HEK293 (cell line): ENCODE data around the gene KDM4C.

Experiments
- CTCF ChIA-PET: fragments of 350-600 bp; formaldehyde crosslinking; extraction: SDS; loops from one replicate; lab custom pipeline; 2021; ENCODE audit warnings: antibody characterized with exemption; lab: Yijun Ruan, JAX
- POLR2A ChIA-PET: fragments of 300-600 bp; formaldehyde crosslinking; extraction: SDS; loops from one replicate; lab custom pipeline; 2020; ENCODE audit warnings: antibody characterized with exemption, inconsistent platforms; lab: Yijun Ruan, JAX
- H3K27ac ChIP-seq: fragments of 200-500 bp; sonication (Bioruptor generic); 2 replicates; pipeline ENCODE4 v1.5.1; 2014; ENCODE audit warnings: low read depth, low read length, control low read depth, inconsistent platforms; ENCODE audit errors: extremely low read depth
- H3K36me3 ChIP-seq, 2 experiments: fragments of 200-500 bp in 1 of 2; sonication (Bioruptor generic) in 1 of 2; 1 replicate in 1 of 2; 2 replicates in 1 of 2; pipeline ENCODE4 v1.5.1; 2014 to 2017; ENCODE audit warnings: inconsistent platforms in 2 of 2, low read length in 2 of 2; ENCODE audit not compliant: control insufficient read depth in 2 of 2, insufficient read depth in 1 of 2
- H3K4me1 ChIP-seq: fragments of 200-500 bp; sonication (Bioruptor generic); 2 replicates; pipeline ENCODE4 v1.5.1; 2014; ENCODE audit warnings: mild to moderate bottlenecking, low read length, inconsistent platforms; ENCODE audit not compliant: control insufficient read depth, insufficient read depth
- H3K4me3 ChIP-seq: 2 replicates; pipeline ENCODE4 v1.5.1; 2011; ENCODE audit warnings: low read depth, mild to moderate bottlenecking, control low read depth, low read length, moderate library complexity
- H3K9me3 ChIP-seq: fragments of 200-500 bp; sonication (Bioruptor generic); 2 replicates; pipeline ENCODE4 v1.5.1; 2014; ENCODE audit warnings: low read depth, low read length, inconsistent platforms; ENCODE audit not compliant: control insufficient read depth, insufficient read depth
- IKZF3 ChIP-seq: fragments of 450-650 bp; IDR thresholded peaks from 2 replicates; pipeline ENCODE4 v1.5.0; 2018; ENCODE audit warnings: missing biosample characterization, mild to moderate bottlenecking, missing genetic modification characterization, moderate library complexity
- OVOL3 ChIP-seq: fragments of 450-650 bp; formaldehyde crosslinking; IDR thresholded peaks from 2 replicates; pipeline ENCODE4 v1.5.1; 2016; ENCODE audit warnings: missing biosample characterization, missing genetic modification characterization
- TRIM28 ChIP-seq: IDR thresholded peaks from 2 replicates; pipeline ENCODE4 v1.6.1; 2011; ENCODE audit warnings: low read length, control low read depth, borderline replicate concordance
- ZFP69B ChIP-seq: fragments of 450-650 bp; formaldehyde crosslinking; IDR thresholded peaks from 2 replicates; pipeline ENCODE4 v1.5.1; 2016; ENCODE audit warnings: missing biosample characterization, missing genetic modification characterization
- ZIC2 ChIP-seq: fragments of 450-650 bp; formaldehyde crosslinking; IDR thresholded peaks from 2 replicates; pipeline ENCODE4 v1.5.1; 2016; ENCODE audit warnings: missing biosample characterization, missing genetic modification characterization
- ZNF202 ChIP-seq: fragments of 450-650 bp; formaldehyde crosslinking; IDR thresholded peaks from 2 replicates; pipeline ENCODE4 v1.5.1; 2016; ENCODE audit warnings: missing biosample characterization, missing genetic modification characterization, borderline replicate concordance
- ZNF221 ChIP-seq: fragments of 450-650 bp; formaldehyde crosslinking; IDR thresholded peaks from 2 replicates; pipeline ENCODE4 v1.5.1; 2017; ENCODE audit warnings: missing biosample characterization, missing genetic modification characterization, borderline replicate concordance
- ZNF23 ChIP-seq: fragments of 450-650 bp; formaldehyde crosslinking; IDR thresholded peaks from 2 replicates; pipeline ENCODE4 v1.5.1; 2016; ENCODE audit warnings: missing biosample characterization, missing genetic modification characterization, borderline replicate concordance
- ZNF350 ChIP-seq: fragments of 450-650 bp; formaldehyde crosslinking; IDR thresholded peaks from 2 replicates; pipeline ENCODE4 v1.5.0; 2017; ENCODE audit warnings: missing biosample characterization, mild to moderate bottlenecking, missing genetic modification characterization
- ZNF354C ChIP-seq: fragments of 450-650 bp; formaldehyde crosslinking; IDR thresholded peaks from 2 replicates; pipeline ENCODE4 v1.5.1; 2016; ENCODE audit warnings: missing biosample characterization, missing genetic modification characterization, low read depth, borderline replicate concordance
- ZNF366 ChIP-seq: fragments of 450-650 bp; formaldehyde crosslinking; conservative IDR thresholded peaks from 2 replicates; pipeline ENCODE4 v1.5.1; 2016; ENCODE audit warnings: missing biosample characterization, missing genetic modification characterization
- ZNF501 ChIP-seq: fragments of 450-650 bp; formaldehyde crosslinking; IDR thresholded peaks from 2 replicates; pipeline ENCODE4 v1.5.1; 2016; ENCODE audit warnings: missing biosample characterization, missing genetic modification characterization
- ZNF514 ChIP-seq: fragments of 450-650 bp; formaldehyde crosslinking; IDR thresholded peaks from 2 replicates; pipeline ENCODE4 v1.5.1; 2016; ENCODE audit warnings: missing biosample characterization, missing genetic modification characterization
- ZNF561 ChIP-seq: fragments of 450-650 bp; IDR thresholded peaks from 2 replicates; pipeline ENCODE4 v1.5.1; 2018; ENCODE audit warnings: missing biosample characterization, missing genetic modification characterization, borderline replicate concordance
- ZNF585B ChIP-seq: fragments of 450-650 bp; formaldehyde crosslinking; IDR thresholded peaks from 2 replicates; pipeline ENCODE4 v1.5.1; 2016; ENCODE audit warnings: missing biosample characterization, missing genetic modification characterization
- ZNF621 ChIP-seq: fragments of 450-650 bp; formaldehyde crosslinking; IDR thresholded peaks from 2 replicates; pipeline ENCODE4 v1.5.1; 2017; ENCODE audit warnings: missing biosample characterization, missing genetic modification characterization
- ZNF626 ChIP-seq: fragments of 450-650 bp; sonication (Bioruptor Pico); formaldehyde crosslinking; IDR thresholded peaks from 2 replicates; pipeline ENCODE4 v1.5.1; 2018; ENCODE audit warnings: missing biosample characterization, missing genetic modification characterization, inconsistent platforms
- ZNF664 ChIP-seq: fragments of 450-650 bp; formaldehyde crosslinking; IDR thresholded peaks from 2 replicates; pipeline ENCODE4 v1.5.1; 2016; ENCODE audit warnings: missing biosample characterization, missing genetic modification characterization
- ZNF670 ChIP-seq: fragments of 450-650 bp; formaldehyde crosslinking; IDR thresholded peaks from 2 replicates; pipeline ENCODE4 v1.5.1; 2016; ENCODE audit warnings: missing biosample characterization, missing genetic modification characterization, low read depth
- ZNF677 ChIP-seq: fragments of 450-650 bp; IDR thresholded peaks from 2 replicates; pipeline ENCODE4 v1.5.0; 2018; ENCODE audit warnings: missing biosample characterization, mild to moderate bottlenecking, missing genetic modification characterization, moderate library complexity
- ZNF707 ChIP-seq: fragments of 450-650 bp; formaldehyde crosslinking; IDR thresholded peaks from 2 replicates; pipeline ENCODE4 v1.5.1; 2016; ENCODE audit warnings: missing biosample characterization, missing genetic modification characterization
- ZNF776 ChIP-seq: fragments of 450-650 bp; formaldehyde crosslinking; IDR thresholded peaks from 2 replicates; pipeline ENCODE4 v1.5.0; 2017; ENCODE audit warnings: missing biosample characterization, missing genetic modification characterization, borderline replicate concordance
- ZNF777 ChIP-seq: fragments of 450-650 bp; formaldehyde crosslinking; IDR thresholded peaks from 2 replicates; pipeline ENCODE4 v1.5.1; 2017; ENCODE audit warnings: missing biosample characterization, missing genetic modification characterization, borderline replicate concordance
- ZNF785 ChIP-seq: fragments of 450-650 bp; formaldehyde crosslinking; IDR thresholded peaks from 2 replicates; pipeline ENCODE4 v1.5.1; 2016; ENCODE audit warnings: missing biosample characterization, missing genetic modification characterization
- ZNF837 ChIP-seq: fragments of 450-650 bp; formaldehyde crosslinking; IDR thresholded peaks from 2 replicates; pipeline ENCODE4 v1.5.1; 2016; ENCODE audit warnings: missing biosample characterization, missing genetic modification characterization
- ZSCAN16 ChIP-seq: fragments of 450-650 bp; formaldehyde crosslinking; IDR thresholded peaks from 2 replicates; pipeline ENCODE4 v1.5.1; 2016; ENCODE audit warnings: missing biosample characterization, missing genetic modification characterization
- TF ChIP-seq, protein P1 (sequence below): fragments of 450-650 bp; formaldehyde crosslinking; IDR thresholded peaks from 2 replicates; pipeline ENCODE4 v1.5.1; 2017; ENCODE audit warnings: missing biosample characterization, missing genetic modification characterization
- TF ChIP-seq, protein P2 (sequence below): fragments of 450-650 bp; IDR thresholded peaks from 2 replicates; pipeline ENCODE4 v1.5.1; 2018; ENCODE audit warnings: missing biosample characterization, mild to moderate bottlenecking, missing genetic modification characterization
- TF ChIP-seq, protein P3 (sequence below): fragments of 450-650 bp; formaldehyde crosslinking; IDR thresholded peaks from 2 replicates; pipeline ENCODE4 v1.5.1; 2016; ENCODE audit warnings: missing biosample characterization, missing genetic modification characterization, low read depth
- TF ChIP-seq, protein P4 (sequence below): fragments of 450-650 bp; formaldehyde crosslinking; IDR thresholded peaks from 2 replicates; pipeline ENCODE4 v1.5.1; 2016; ENCODE audit warnings: missing biosample characterization, missing genetic modification characterization

Gene KDM4C

DNA sequence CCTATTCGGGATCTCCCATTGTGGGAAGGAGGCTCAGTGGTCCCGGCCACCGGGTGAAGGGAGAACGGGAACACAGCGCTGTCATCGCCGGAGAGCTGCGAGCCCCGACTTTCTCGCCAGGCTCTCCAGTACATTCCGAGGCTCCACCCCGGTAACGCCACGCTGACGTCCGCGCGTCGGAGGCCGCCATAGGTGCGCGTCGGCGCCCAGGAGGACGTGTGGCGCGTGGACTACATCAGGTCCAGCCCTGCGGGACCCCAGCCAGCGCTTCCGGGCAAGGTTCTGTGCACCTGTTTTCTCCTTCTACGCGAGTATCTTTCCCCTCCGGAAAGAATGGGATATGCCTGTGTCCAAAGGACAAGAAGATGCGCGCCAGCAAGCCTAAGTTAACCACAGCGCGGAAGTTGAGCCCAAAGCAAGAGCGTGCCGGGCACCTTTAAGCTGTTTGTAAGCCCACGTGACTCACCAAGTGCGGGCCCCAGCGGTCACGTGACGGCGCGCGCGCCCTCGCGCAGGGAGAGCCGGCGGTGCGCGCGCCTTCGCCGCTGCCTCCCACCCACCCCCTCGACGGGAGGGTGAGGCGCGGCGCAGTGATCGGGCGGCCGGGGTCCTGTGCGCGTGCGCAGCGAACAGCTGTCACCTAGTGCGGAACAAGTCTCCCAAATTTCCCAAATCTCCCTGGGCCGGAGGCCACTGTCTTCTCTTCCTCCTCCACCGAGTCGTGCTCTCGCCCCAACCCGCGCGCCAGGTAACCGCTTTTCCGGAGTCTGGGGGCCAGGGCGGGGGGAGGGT lies at the start of gene KDM4C:
TSS of gene KDM4C (plus strand) at position 518 of the 792 bp plus-strand sequence. CDS start 35,016 bp downstream, outside the sequence.
- POLR2A ChIA-PET, result interaction anchor here (0.5 to 2.6 kb wide), 18 partner anchors 8 to 749 kb away, joined by 3 to 17 read pairs (median 5); partner anchors contain the start of gene GLDC
- Histone ChIP-seq H3K9me3 (no peaks in the 10 kb centered on the region), H3K27ac (peak within 1 kb of the TSS; percentile 58), H3K4me1 (no peaks in the 10 kb centered on the region), H3K4me3 (peak within 1 kb of the TSS; percentile 91), H3K36me3 (no peaks in the 10 kb centered on the region)
- CTCF ChIA-PET, result interaction anchor here (0.6 kb wide), 1 partner anchor 21 kb away, joined by 3 read pairs; no protein-coding TSS in a partner anchor
- TF ChIP-seq ZNF785 (tag by site-specific recombination) (no peak), ZFP69B (peak; percentile 90), ZNF837 (no peak), OVOL3 (no peak), ZNF221 (tag by site-specific recombination) (no peak), ZNF626 (tag by site-specific recombination) (no peak), ZNF776 (no peak), ZSCAN16 (tag by site-specific recombination) (no peak), ZNF350 (no peak), ZNF707 (tag by site-specific recombination) (no peak), ZNF677 (tag by site-specific recombination) (no peak), ZNF366 (tag by site-specific recombination) (0 out of 2 replicates have a peak, but pooled peaks have one; percentile 11), ZNF664 (tag by site-specific recombination) (no peak), ZNF777 (tag by site-specific recombination) (no peak), ZNF501 (no peak; the same call in 1 of the 2 replicates), ZNF354C (tag by site-specific recombination) (no peak), ZNF670 (tag by site-specific recombination) (no peak), ZNF514 (tag by site-specific recombination) (no peak), ZNF561 (tag by site-specific recombination) (peak; percentile 79; the same call in 1 of the 2 replicates), ZIC2 (tag by site-specific recombination) (no peak), ZNF202 (tag by site-specific recombination) (no peak), IKZF3 (tag by site-specific recombination) (peak; percentile 53), TRIM28 (0 out of 2 replicates have a peak, but pooled peaks have one; percentile 55), ZNF23 (tag by site-specific recombination) (no peak), ZNF585B (tag by site-specific recombination) (no peak), ZNF621 (tag by site-specific recombination) (no peak)
- TF ChIP-seq, protein P1, sequence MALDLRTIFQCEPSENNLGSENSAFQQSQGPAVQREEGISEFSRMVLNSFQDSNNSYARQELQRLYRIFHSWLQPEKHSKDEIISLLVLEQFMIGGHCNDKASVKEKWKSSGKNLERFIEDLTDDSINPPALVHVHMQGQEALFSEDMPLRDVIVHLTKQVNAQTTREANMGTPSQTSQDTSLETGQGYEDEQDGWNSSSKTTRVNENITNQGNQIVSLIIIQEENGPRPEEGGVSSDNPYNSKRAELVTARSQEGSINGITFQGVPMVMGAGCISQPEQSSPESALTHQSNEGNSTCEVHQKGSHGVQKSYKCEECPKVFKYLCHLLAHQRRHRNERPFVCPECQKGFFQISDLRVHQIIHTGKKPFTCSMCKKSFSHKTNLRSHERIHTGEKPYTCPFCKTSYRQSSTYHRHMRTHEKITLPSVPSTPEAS, result no peak; the same call in 1 of the 2 replicates
- TF ChIP-seq, protein P2, sequence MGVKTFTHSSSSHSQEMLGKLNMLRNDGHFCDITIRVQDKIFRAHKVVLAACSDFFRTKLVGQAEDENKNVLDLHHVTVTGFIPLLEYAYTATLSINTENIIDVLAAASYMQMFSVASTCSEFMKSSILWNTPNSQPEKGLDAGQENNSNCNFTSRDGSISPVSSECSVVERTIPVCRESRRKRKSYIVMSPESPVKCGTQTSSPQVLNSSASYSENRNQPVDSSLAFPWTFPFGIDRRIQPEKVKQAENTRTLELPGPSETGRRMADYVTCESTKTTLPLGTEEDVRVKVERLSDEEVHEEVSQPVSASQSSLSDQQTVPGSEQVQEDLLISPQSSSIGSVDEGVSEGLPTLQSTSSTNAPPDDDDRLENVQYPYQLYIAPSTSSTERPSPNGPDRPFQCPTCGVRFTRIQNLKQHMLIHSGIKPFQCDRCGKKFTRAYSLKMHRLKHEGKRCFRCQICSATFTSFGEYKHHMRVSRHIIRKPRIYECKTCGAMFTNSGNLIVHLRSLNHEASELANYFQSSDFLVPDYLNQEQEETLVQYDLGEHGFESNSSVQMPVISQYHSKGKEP (tag by site-specific recombination), result no peak
- TF ChIP-seq, protein P3, sequence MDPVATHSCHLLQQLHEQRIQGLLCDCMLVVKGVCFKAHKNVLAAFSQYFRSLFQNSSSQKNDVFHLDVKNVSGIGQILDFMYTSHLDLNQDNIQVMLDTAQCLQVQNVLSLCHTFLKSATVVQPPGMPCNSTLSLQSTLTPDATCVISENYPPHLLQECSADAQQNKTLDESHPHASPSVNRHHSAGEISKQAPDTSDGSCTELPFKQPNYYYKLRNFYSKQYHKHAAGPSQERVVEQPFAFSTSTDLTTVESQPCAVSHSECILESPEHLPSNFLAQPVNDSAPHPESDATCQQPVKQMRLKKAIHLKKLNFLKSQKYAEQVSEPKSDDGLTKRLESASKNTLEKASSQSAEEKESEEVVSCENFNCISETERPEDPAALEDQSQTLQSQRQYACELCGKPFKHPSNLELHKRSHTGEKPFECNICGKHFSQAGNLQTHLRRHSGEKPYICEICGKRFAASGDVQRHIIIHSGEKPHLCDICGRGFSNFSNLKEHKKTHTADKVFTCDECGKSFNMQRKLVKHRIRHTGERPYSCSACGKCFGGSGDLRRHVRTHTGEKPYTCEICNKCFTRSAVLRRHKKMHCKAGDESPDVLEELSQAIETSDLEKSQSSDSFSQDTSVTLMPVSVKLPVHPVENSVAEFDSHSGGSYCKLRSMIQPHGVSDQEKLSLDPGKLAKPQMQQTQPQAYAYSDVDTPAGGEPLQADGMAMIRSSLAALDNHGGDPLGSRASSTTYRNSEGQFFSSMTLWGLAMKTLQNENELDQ (tag by site-specific recombination), result no peak
- TF ChIP-seq, protein P4, sequence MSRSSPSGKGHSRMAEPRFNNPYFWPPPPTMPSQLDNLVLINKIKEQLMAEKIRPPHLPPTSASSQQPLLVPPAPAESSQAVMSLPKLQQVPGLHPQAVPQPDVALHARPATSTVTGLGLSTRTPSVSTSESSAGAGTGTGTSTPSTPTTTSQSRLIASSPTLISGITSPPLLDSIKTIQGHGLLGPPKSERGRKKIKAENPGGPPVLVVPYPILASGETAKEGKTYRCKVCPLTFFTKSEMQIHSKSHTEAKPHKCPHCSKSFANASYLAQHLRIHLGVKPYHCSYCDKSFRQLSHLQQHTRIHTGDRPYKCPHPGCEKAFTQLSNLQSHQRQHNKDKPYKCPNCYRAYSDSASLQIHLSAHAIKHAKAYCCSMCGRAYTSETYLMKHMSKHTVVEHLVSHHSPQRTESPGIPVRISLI (tag by site-specific recombination), result no peak
